H9 (cell line): ENCODE results near the gene TACR3. TPM values are rescaled to one million over a fixed set of nuclear protein-coding genes. Genes with fewer than 3 reads are reported as not detected.

Experiments
- DNase-seq: peaks from one replicate; pipeline ENCODE4 v3.0.0-alpha.2; 2017
- H2AFZ ChIP-seq: one replicate; pipeline ENCODE4 v1.6.1; 2013; ENCODE audit warnings: mild to moderate bottlenecking, low read length, control low read depth, moderate library complexity
- H2AK5ac ChIP-seq: 2 replicates; pipeline ENCODE4 v1.6.1; 2013; ENCODE audit warnings: low read length, control low read depth, mixed read lengths; ENCODE audit not compliant: insufficient read length
- H2BK120ac ChIP-seq: one replicate; pipeline ENCODE4 v1.6.1; 2013; ENCODE audit warnings: low read depth, mild to moderate bottlenecking, low read length, control low read depth, inconsistent platforms; ENCODE audit not compliant: poor library complexity, severe bottlenecking
- H2BK12ac ChIP-seq: 2 replicates; pipeline ENCODE4 v1.6.1; 2013; ENCODE audit warnings: low read length, control low read depth, mixed read lengths, low read depth; ENCODE audit not compliant: insufficient read length
- H2BK15ac ChIP-seq: 2 replicates; pipeline ENCODE4 v1.6.1; 2013; ENCODE audit warnings: low read depth, low read length, control low read depth
- H2BK20ac ChIP-seq: one replicate; pipeline ENCODE4 v1.6.1; 2013; ENCODE audit warnings: low read depth, mild to moderate bottlenecking, low read length, control low read depth, inconsistent platforms; ENCODE audit not compliant: poor library complexity, severe bottlenecking
- H2BK5ac ChIP-seq: 2 replicates; pipeline ENCODE4 v1.6.1; 2013; ENCODE audit warnings: low read length, control low read depth, mixed read lengths; ENCODE audit not compliant: insufficient read length
- H3K14ac ChIP-seq: 2 replicates; pipeline ENCODE4 v1.6.1; 2013; ENCODE audit warnings: low read length, control low read depth; ENCODE audit not compliant: insufficient read depth
- H3K18ac ChIP-seq: 2 replicates; pipeline ENCODE4 v1.6.1; 2013; ENCODE audit warnings: low read depth, mild to moderate bottlenecking, mixed read lengths, low read length, control low read depth; ENCODE audit not compliant: insufficient read length
- H3K23ac ChIP-seq: 2 replicates; pipeline ENCODE4 v1.6.1; 2013; ENCODE audit warnings: low read length, control low read depth, mixed read lengths, low read depth; ENCODE audit not compliant: insufficient read length
- H3K23me2 ChIP-seq: 2 replicates; pipeline ENCODE4 v1.6.1; 2013; ENCODE audit warnings: low read depth, mild to moderate bottlenecking, mixed read lengths, low read length, control low read depth; ENCODE audit not compliant: insufficient read length, poor library complexity, severe bottlenecking
- H3K27ac ChIP-seq: 2 replicates; pipeline ENCODE4 v1.5.1; 2013; ENCODE audit warnings: low read length, control low read depth, mixed read lengths, low read depth; ENCODE audit not compliant: insufficient read length
- H3K27me3 ChIP-seq: 2 replicates; pipeline ENCODE4 v1.6.1; 2013; ENCODE audit warnings: low read length, control low read depth, inconsistent platforms; ENCODE audit not compliant: insufficient read depth
- H3K4ac ChIP-seq: 2 replicates; pipeline ENCODE4 v1.6.1; 2013; ENCODE audit warnings: low read depth, mild to moderate bottlenecking, control low read depth, inconsistent platforms, low read length, moderate library complexity
- H3K4me1 ChIP-seq: 2 replicates; pipeline ENCODE4 v1.6.1; 2013; ENCODE audit warnings: low read length, control low read depth, inconsistent platforms; ENCODE audit not compliant: insufficient read depth
- H3K4me2 ChIP-seq: 2 replicates; pipeline ENCODE4 v1.6.1; 2013; ENCODE audit warnings: low read length, control low read depth, mixed read lengths; ENCODE audit not compliant: insufficient read length, insufficient read depth
- H3K56ac ChIP-seq: 2 replicates; pipeline ENCODE4 v1.6.1; 2013; ENCODE audit warnings: low read depth, mild to moderate bottlenecking, mixed read lengths, low read length, control low read depth; ENCODE audit not compliant: insufficient read length
- H3K79me1 ChIP-seq: 2 replicates; pipeline ENCODE4 v1.6.1; 2013; ENCODE audit warnings: low read depth, mild to moderate bottlenecking, moderate library complexity, low read length, control low read depth, inconsistent platforms; ENCODE audit not compliant: insufficient read depth, poor library complexity, severe bottlenecking
- H3K79me2 ChIP-seq: 2 replicates; pipeline ENCODE4 v1.6.1; 2013; ENCODE audit warnings: low read length, control low read depth, inconsistent platforms; ENCODE audit not compliant: insufficient read depth
- H3K9ac ChIP-seq: 2 replicates; pipeline ENCODE4 v1.6.1; 2013; ENCODE audit warnings: low read length, control low read depth, mixed read lengths; ENCODE audit not compliant: insufficient read length; ENCODE audit errors: extremely low read depth
- H3K9me3 ChIP-seq: one replicate; pipeline ENCODE4 v1.6.1; 2013; ENCODE audit warnings: low read depth, low read length, inconsistent platforms; ENCODE audit not compliant: control insufficient read depth
- H3T11ph ChIP-seq: one replicate; pipeline ENCODE4 v1.6.1; 2013; ENCODE audit warnings: mild to moderate bottlenecking, low read length, control low read depth, inconsistent platforms
- H4K20me1 ChIP-seq: one replicate; pipeline ENCODE4 v1.6.1; 2013; ENCODE audit not compliant: control insufficient read depth, insufficient read length, insufficient read depth
- H4K5ac ChIP-seq: 2 replicates; pipeline ENCODE4 v1.6.1; 2013; ENCODE audit warnings: low read depth, mild to moderate bottlenecking, mixed read lengths, low read length, control low read depth; ENCODE audit not compliant: insufficient read length
- H4K8ac ChIP-seq: replicated peaks from 2 replicates; pipeline ENCODE4 v1.6.1; 2013; ENCODE audit warnings: low read length, control low read depth, mixed read lengths, low read depth; ENCODE audit not compliant: insufficient read length
- H4K91ac ChIP-seq: 2 replicates; pipeline ENCODE4 v1.6.1; 2013; ENCODE audit warnings: low read depth, mild to moderate bottlenecking, moderate library complexity, mixed read lengths, low read length, control low read depth; ENCODE audit not compliant: insufficient read length
- H3K27ac Mint-ChIP-seq, 3 experiments: 2 replicates in 2 of 3; 3 replicates in 1 of 3; pipeline ENCODE4 v1.8.0; 2020 to 2021; ENCODE audit warnings: mixed read lengths in 3 of 3, mild to moderate bottlenecking in 1 of 3, moderate library complexity in 1 of 3
- H3K27me3 Mint-ChIP-seq: 2 replicates; pipeline ENCODE4 v1.8.0; 2021; ENCODE audit warnings: low read depth, mild to moderate bottlenecking, moderate library complexity, mixed read lengths
- H3K36me3 Mint-ChIP-seq, 3 experiments: 2 replicates in 2 of 3; 3 replicates in 1 of 3; pipeline ENCODE4 v1.8.0; 2020 to 2021; ENCODE audit warnings: low read depth in 3 of 3, mixed read lengths in 3 of 3; ENCODE audit not compliant: insufficient read depth in 1 of 3
- H3K4me1 Mint-ChIP-seq, 2 experiments: 2 replicates each; pipeline ENCODE4 v1.8.0; 2020; ENCODE audit warnings: mixed read lengths in 2 of 2
- H3K4me3 Mint-ChIP-seq, 2 experiments: 2 replicates in 1 of 2; 3 replicates in 1 of 2; pipeline ENCODE4 v1.8.0; 2020 to 2021; ENCODE audit warnings: mild to moderate bottlenecking in 2 of 2, mixed read lengths in 2 of 2, moderate library complexity in 1 of 2
- H3K9me3 Mint-ChIP-seq, 2 experiments: 2 replicates in 1 of 2; 3 replicates in 1 of 2; pipeline ENCODE4 v1.8.0; 2020; ENCODE audit warnings: mild to moderate bottlenecking in 2 of 2, mixed read lengths in 2 of 2, moderate library complexity in 1 of 2
- CTCF ChIP-seq: fragments of 200-600 bp; sonication (generic); conservative IDR thresholded peaks from 3 replicates; pipeline ENCODE4 v1.8.0; 2021; ENCODE audit warnings: antibody characterized with exemption, mild to moderate bottlenecking
- WGBS: extraction: QIAGEN DNeasy Blood & Tissue Kit; methylation state at CpG from one replicate; pipeline ENCODE4 v1.1.7; 2013; ENCODE audit warnings: missing lambda C conversion rate, low lambda C conversion rate, mixed read lengths; ENCODE audit not compliant: insufficient read length; ENCODE audit errors: extremely low coverage; 5-methylcytosine and 5-hydroxymethylcytosine counted together
- total RNA-seq: library from RNA; stranded (reverse); gene quantifications from 2 replicates; pipeline ENCODE4 v1.2.1, GENCODE V29; 2021

The TACR3 gene
- total RNA-seq, 1 experiment from 2014 or later: 0.44 TPM

GRCh38 chr4:103591841-103592240 is 127.9 kb downstream of the TACR3 start:
- Histone ChIP-seq H3K27ac (no peak overlapping the region), H4K20me1 (no peaks in the 10 kb centered on the region), H3K27me3 (no peaks in the 10 kb centered on the region), H3K18ac (no peak overlapping the region), H3K56ac (no peak overlapping the region), H2BK12ac (no peak overlapping the region), H3K79me1 (no peaks in the 10 kb centered on the region), H4K8ac (no peak overlapping the region), H3K9me3 (no peaks in the 10 kb centered on the region), H3K4me1 (no peaks in the 10 kb centered on the region), H2BK20ac (no peak overlapping the region), H2BK15ac (no peak overlapping the region), H2AK5ac (no peak overlapping the region), H3K23ac (no peak overlapping the region), H2BK120ac (no peak overlapping the region), H2BK5ac (no peak overlapping the region), H2AFZ (no peak overlapping the region), H3K79me2 (no peaks in the 10 kb centered on the region), H3K4me2 (no peak overlapping the region), H4K5ac (no peak overlapping the region), H3K9ac (no peak overlapping the region), H4K91ac (no peak overlapping the region), H3K23me2 (no peaks in the 10 kb centered on the region), H3K4ac (no peak overlapping the region), H3T11ph (no peak overlapping the region), H3K14ac (no peak overlapping the region)
- Mint-ChIP-seq H3K9me3 (peaks cover 3% of the 10 kb centered on the region in 2 experiments; a peak in 2 of 5 replicates), H3K27ac (no peak overlapping the region; a peak in 1 of 7 replicates), H3K4me3 (no peak overlapping the region), H3K36me3 (no peaks in the 10 kb centered on the region; a peak in 1 of 7 replicates), H3K4me1 (peaks cover 0 to 5% of the 10 kb centered on the region in 2 experiments; a peak in 2 of 4 replicates), H3K27me3 (no peaks in the 10 kb centered on the region)
- WGBS: no CpG with 5 or more reads among the region's 3 CpGs
- DNase-seq: no peak
- TF ChIP-seq CTCF: no peak
